Stimulated activated CD4-positive, alpha-beta T cell treated with anti-CD3 and anti-CD28 coated beads, Interleukin-15, amount 100 ng/mL, for 24 hours (primary cell): Measurements from ENCODE around the gene SETBP1.

Experiments used
- DNase-seq: peaks from one replicate; pipeline ENCODE4 v3.0.0-alpha.2; 2020

SETBP1 gene

DNA sequence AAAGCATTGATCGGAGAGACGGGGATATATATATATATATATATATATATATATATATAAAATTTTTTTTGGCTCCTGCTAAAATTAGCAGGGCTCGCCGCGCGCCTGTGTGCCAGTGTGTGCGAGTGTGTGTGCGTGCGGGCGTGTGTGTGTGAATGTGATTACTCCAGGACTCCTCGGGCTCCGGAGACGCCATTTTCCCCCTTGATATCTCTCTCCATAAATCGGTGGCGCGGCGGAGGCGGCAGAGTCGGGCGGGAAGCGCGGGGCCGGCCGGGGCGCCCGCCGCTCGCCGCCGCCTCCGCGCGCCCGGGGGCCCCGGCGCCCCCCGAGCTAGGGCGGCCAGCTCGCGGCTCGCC lies 795 bp upstream of the SETBP1 start:
- DNase-seq = peak; percentile 60

DNA sequence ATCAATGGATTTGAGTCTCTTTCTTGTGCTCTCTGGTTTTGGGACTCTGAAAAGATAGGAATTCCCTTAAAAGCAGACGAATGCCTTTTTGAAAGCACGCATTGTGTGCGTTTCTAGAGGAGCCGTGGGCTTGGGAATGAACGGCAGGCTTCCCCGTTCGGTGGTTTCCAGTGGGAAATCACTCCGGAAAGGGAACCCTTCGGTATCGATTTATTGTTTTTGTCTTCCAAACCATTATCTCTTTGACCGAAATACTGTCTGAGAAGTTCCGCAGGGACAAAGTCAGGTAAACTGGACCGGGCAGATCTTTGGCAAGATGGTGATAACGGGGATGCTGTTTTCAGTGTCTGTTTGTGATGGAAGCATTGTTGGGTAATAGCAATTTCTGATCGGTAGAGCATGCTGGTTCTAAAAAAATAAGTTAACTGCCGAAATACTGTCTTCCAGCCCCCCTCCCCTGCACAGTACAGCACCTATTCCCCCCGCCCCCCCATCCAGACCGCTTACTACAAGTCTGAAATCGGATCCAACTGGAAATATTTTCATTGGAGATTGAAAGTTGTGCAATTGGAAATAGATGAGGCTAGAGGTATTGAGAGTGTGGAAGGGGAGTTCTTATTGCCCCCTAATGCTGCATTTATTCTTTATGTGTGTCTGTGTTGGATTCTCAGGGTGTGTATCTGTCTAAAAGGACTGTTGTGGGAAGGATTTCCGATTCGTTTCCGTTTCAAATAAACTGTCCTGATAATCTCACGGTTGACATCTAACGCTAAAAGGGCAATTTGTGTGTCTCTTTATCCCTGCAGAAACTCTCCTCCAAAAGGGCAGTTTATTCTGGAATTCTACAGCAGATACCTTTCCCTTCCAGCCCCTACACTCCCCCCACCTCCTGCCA lies 635 bp downstream of the SETBP1 start:
- DNase-seq = no peak

DNA sequence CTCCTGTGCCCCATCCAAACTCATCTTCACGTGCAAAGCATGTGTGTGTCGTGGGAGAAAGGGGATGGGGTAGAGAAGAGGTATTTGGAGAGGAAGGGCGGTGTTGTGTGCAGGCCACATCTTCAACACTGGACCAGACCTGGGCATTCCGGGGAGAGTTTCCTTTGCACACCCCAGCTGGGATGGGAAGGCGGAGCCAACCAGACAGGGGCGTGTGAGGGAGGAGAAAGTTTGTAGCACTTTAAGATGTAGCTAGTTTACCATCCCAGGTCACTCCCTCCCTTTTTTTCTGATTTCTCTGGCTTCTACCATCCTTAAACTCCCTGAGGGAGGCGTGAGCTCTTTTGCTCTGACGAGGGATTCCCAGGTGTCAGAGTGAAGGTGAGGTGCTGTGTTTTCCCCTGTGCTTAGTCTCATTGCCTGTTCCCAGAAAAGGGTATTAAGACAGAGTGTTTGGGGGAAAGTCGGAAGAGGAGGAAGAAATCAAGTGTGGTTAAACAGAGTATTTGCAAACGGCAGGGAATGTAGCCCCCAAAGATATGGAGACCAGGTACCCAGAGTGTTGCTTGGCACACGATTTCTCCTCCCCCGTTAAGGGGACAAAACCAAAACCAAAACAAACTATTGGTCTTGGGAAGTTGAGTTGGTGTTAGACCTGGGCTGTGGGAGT lies 1.6 kb downstream of the SETBP1 start:
- no peak for DNase-seq

DNA sequence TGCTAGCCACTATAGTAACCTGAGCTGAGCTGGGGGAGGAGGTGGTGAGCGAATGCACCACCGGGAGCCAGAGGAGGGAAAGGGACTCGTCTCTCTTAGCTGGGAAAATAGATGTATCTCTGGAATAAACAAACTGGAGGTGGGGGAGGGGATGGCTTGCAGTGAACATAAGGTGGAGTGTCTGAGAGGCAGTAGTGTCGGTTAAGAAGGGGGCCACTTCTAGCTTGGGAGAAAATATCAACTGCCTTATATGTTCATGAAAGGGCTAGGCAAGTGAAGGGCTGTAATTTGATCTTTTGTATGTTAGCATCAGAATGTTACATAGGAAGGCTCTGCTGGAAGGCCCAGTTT lies 2.2 kb downstream of the SETBP1 start:
- DNase-seq = no peak

- no peak for DNase-seq
These were observed 2.9 kb downstream of the SETBP1 start for GRCh38 chr18:44683556-44683955.

DNA sequence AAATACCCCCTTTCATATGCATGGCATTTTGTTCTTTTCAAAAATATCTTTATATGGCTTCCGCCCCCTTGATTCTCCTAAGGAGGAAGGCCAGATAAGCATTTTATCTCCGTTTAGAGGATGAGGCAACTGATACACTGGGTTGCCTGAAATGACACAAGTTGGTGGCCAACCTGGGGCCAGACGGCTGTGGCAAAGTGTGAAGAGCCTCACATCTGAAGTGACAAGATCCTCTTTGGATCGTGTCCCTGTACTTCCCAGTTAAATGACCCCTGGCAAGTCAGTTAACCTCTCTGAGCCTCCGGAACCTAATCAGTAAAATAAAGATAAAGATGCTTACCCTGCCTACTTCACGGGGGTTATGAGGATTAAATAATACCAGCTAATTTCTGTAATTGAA lies 4.6 kb downstream of the SETBP1 start:
- DNase-seq = no peak

- DNase-seq = no peak
These were observed 5.5 kb downstream of the SETBP1 start for GRCh38 chr18:44686156-44686555.

- DNase-seq = no peak
These were observed 6.7 kb downstream of the SETBP1 start for GRCh38 chr18:44687421-44687820.

DNA sequence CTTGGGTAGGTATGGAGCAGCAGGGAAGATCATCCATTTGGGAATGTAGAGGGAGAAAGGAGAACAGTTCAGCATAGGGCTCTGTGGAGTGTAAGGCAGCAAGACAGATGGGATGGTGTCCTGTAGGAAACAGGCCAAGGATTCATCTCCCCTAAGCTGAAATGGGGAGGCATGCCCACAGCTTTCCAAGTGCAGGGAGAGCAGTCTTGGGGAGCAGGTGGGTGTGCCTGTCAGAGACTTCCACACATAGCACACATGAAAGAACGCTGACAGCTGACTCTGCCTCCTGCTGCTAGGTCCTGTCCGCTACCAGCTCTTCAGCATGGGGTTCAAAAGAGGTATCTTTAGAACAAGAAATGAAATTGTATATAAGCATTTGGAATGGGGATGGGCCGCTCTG lies 9.0 kb downstream of the SETBP1 start:
- DNase-seq = no peak

DNA sequence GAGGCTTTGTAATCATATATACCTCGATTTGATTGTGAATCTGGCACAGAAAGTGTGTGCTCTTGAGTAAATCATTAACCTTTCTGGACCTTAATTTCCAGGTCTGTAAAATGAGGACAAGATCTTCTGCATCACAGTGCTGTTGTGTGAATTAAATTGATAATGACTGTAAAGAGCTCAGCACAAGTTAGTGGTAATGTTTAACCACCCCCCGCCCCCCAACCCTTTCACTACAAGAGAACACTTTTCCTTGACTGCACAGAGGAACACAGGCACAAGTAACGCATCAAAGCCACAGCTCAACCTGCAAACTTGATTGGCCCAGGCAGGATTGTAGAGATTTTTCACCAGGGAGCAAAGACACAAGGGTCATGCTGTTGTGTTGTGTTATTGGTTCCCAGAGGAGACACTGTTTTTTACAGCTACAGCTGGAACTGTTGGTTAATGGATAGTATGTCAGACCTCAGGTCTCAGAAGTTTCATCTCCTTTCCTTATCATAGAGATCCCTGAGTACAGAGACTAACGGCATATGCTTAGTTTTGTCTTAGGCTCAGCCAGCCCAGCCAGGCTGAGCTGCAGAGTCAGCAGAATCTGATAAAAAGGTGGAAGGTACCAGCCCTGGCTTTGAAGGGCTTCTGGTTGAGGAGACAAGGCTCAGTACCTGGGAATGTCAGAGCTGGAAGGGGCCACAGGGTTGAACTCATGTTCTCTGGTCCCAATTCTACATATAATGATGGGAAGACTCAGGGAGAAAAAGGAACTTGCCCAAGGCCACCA lies 10.6 kb downstream of the SETBP1 start:
- no peak for DNase-seq

DNA sequence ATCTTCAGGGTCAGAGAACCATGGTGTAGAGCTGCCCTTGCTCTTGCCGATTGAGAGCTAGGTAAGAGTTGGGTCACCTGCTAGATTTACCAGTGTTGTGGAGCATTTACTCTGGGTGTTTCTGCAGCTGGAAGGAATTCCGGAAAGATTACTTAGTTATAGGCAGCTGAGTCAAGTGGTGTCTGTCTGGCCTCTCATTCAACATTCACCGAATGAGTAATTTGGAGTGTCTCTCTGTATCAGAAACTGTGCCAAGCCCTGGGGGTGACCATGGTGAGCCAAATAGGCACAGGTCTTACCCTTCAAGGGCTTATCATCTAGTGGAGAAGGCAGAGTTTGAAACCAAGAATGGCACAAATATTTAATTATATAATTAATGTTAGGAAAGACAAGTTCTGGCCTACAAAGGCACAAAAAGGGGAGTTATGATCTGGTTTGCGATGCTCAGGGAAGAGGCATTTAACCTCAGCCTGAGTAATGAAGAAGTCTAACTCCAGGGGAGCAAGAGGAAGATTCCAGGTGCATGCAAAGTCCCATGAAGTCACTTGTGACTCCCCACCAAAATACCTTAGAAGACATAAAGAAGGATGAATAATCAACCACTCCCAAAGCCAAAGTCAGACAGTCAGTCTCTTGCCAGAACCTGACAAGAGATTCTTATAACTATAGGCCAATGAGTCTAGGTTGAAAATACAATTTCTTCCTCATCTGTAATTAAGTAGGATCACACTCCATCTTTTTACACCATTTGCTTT lies 12.5 kb downstream of the SETBP1 start:
- DNase-seq = no peak

DNA sequence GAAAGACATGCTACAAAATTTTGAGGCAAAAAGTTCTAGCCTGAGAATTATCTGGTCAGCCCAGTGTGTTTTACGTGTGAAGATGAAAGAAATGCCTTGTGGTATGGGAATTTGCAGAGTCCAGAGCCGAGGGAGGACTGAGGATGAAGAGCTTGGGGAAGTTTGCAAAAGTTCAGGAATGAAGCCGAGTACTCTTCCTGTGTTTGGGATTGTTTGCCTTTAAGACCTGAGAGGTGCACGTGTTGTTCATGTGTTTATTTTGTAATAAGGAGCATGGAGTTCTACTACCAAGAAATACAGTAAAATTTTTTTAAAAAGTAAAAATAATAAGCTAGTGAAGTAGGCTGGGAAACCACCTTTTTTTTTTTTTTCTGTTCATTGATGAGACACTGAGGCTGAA lies 14.8 kb downstream of the SETBP1 start:
- no peak for DNase-seq

GRCh38 chr18:44696892-44697291 lies 16.2 kb downstream of the SETBP1 start:
- no peak for DNase-seq

DNA sequence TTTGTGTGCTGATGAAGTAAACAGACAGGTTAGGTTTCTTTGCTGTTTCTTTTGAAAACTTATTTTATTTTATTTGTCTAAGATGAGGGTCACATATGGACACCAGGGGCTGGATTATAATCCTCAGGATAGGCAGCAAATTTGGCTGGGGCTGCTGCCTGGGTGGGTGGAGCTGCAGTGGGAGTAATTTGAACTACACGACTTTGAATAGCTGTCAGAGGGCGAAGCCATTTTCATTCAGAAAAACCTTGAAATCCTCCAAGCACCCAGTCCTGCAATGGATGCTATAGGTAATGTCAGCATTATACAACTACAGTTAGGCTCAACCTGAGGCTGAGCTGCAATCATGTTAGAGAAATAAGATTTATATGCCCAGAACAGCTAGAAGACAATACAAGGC lies 16.6 kb downstream of the SETBP1 start:
- no peak for DNase-seq

DNA sequence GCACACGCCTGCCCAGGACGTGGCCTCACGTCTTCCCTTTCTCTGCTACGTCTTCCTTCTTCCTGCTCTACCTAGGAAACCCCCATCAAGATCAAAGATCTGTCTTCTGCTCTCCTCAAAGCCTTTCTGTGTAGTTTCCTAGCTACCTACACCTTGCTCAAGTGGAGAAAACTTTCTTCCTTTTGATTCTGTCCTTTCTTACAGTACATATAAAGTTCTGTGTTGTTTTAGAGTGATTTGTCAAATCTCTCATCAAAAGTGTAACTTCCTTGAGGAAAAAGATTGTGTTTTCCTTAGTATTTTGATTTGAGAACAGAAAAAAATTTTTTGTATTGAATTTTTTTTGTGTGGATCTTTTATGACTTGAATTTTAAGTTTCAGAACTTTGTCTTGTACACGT lies 17.8 kb downstream of the SETBP1 start:
- DNase-seq = no peak

GRCh38 chr18:44699572-44700261 lies 19.0 kb downstream of the SETBP1 start:
- no peak for DNase-seq

GRCh38 chr18:44700652-44701051 lies 20.0 kb downstream of the SETBP1 start:
- no peak for DNase-seq

- no peak for DNase-seq
These were observed 20.5 kb downstream of the SETBP1 start for GRCh38 chr18:44701227-44701626.

DNA sequence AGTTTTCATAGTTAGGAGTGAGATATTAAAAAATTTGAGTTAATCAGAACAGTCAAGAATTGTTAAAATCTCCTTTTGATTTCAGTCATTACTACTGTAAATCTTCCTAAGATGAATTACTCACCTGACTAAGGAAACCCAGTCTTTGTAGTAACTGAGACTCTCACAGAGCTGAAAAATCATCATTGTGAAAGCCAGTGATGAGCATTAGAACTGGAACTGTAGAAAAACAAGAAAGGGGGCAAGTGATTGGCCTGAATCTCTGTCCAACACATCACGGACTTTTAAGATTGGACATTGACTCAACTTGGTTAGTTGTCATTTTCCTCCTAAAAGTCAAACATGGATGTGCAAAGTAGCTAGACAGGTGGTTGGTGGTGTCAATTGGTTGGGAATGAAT lies 21.9 kb downstream of the SETBP1 start:
- DNase-seq = no peak

GRCh38 chr18:44704135-44704789 lies 23.6 kb downstream of the SETBP1 start:
- no peak for DNase-seq

- no peak for DNase-seq
These were observed 24.5 kb downstream of the SETBP1 start for GRCh38 chr18:44705075-44705675.
